GM12892 (cell line): ENCODE measurements around the gene IRS1.

Source experiments
- POLR2A ChIP-seq: IDR thresholded peaks from 2 replicates; pipeline ENCODE4 v1.6.1; 2011; ENCODE audit warnings: low read depth, low read length, control low read depth
- POLR2AphosphoS5 ChIP-seq: IDR thresholded peaks from 2 replicates; pipeline ENCODE4 v1.6.1; 2011; ENCODE audit warnings: low read depth, low read length, control low read depth
- TAF1 ChIP-seq: IDR thresholded peaks from 2 replicates; pipeline ENCODE4 v1.6.1; 2011; ENCODE audit warnings: low read depth, mild to moderate bottlenecking, control low read depth, low read length, borderline replicate concordance

GRCh38 chr2:226759768-226760167 lies 39.9 kb downstream of the IRS1 start:
- TF ChIP-seq TAF1 (no peak), POLR2AphosphoS5 (no peak), POLR2A (no peak)
